ENCODE results near the gene ZBED3. TPM values are rescaled to one million over a fixed set of nuclear protein-coding genes. Genes with fewer than 3 reads are reported as not detected.
"Not testable (repeated sequence)": the region's sequence is repeated elsewhere in the genome, so short reads cannot be mapped to it uniquely, and the experiment has no call there.

The ZBED3 gene, protein sequence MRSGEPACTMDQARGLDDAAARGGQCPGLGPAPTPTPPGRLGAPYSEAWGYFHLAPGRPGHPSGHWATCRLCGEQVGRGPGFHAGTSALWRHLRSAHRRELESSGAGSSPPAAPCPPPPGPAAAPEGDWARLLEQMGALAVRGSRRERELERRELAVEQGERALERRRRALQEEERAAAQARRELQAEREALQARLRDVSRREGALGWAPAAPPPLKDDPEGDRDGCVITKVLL
- total RNA-seq: 10 to 100 TPM in 1 of 2 experiments, 1 to 10 TPM in 1; 8.4 to 10.5 TPM
- 1 to 10 TPM; 2.6 to 8.9 (median 4.6) TPM for polyA plus RNA-seq
- 0.49 to 3.2 (median 1.4) reads per million in 6 experiments for total RNA-seq

DNA sequence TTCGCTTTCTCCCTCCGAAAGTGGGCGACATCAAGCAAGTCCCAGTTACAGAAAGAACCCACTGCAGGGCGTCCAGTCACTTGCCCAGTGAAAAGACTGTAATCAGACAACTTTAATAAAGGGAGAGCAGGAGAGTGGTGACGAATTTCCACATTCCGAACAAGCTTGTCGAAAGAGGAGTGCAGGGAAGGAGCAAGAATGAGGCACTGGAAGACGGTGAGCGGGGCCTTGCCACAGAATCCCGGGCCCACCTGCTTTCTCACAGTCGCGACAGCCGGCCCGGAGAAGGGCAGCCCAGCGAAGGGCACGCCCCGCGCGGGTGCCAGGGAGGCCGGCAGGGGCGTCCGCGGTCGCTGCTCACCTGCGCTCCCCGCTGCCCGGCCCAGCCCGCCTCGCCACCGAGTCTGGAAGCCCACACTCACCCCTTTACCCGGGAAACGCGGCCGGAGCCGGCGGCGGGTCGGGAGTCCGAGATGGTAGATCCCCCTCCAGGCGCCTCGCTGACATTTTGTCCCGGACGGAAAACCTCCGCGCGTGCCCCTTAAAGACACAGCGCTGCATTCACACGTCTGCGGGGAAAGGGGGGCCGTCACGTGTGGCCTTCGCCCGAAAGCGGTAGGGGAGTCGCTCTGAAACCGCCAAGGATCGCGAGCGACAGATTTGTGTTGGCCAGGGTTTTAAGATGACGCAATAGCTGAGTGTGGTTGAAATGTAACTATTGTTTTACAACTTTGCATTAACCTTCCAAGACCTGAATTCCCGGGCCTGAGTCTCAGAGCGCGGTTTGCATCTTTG is at the start of gene ZBED3:
ZBED3 (minus strand) TSS at position 597 of the 795 bp plus-strand sequence. CDS start 9,407 bp downstream, outside the sequence.
- Mint-ChIP-seq H3K36me3 (peaks cover 0 to 11% (median 10%) of the 10 kb centered on the region in 3 donors), H3K4me1 (peaks cover 10 to 32% (median 21%) of the 10 kb centered on the region in 4 donors), H3K9me3 (peaks cover 0 to 9% (median 0%) of the 10 kb centered on the region in 9 donors), H3K27me3 (peaks cover 0 to 5% (median 0%) of the 10 kb centered on the region in 5 donors), H3K4me3 (peak within 1 kb of the TSS; percentile 85 to 98 (median 96)), H3K27ac (peak within 1 kb of the TSS; percentile 79 to 97 (median 95))
- ATAC-seq (peak; percentile 85 to 90), DNase-seq (peak; percentile 39 to 78 (median 72))
- POLR2A ChIA-PET: interaction anchor here (0.8 to 3.1 kb wide), 2 partner anchors 10 to 56 kb away, joined by 3 to 17 read pairs; partner anchors contain the start of gene AGGF1

DNA sequence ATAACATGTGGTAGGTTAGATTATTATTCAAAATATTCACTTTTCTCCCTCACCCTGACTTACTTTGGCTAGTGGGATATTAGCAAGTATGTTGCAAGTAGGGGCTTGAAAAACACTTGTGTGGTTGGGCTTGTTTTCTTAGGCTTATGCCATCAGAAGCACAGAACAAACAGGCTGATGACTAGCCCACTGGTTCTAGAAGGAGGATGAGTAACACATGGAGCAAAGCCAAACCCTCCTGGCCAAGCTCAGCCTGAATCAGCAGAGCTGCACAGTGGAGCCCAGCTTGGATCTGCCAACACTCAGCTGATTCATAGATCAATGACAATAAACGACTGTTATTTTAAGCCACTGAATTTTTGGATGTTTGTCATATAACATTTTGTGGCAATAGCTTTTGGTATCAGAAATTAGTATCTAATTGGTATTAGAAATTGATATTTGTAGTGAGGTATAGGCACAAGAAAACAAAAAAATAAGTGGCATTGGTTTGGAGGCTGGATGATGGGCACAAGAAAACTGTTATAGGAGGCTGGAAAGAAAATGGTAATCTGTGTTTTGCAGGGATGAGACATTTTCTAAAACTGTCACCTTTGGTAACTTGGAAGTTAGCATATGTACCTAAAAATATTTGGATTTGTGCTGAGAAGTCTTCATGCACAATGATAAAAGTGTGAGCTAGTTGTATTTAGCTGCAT is 46.1 kb upstream of the ZBED3 start:
- no peaks in the 10 kb centered on the region for H3K9me3 Mint-ChIP-seq
- peaks cover 0 to 3% (median 0%) of the 10 kb centered on the region in 3 donors for H3K36me3 Mint-ChIP-seq
- peaks cover 0 to 4% (median 0%) of the 10 kb centered on the region in 5 donors for H3K27me3 Mint-ChIP-seq
- H3K4me1 Mint-ChIP-seq: no peaks in the 10 kb centered on the region
- H3K4me3 Mint-ChIP-seq: no peak overlapping the region
- DNase-seq (no peak), ATAC-seq (no peak)
- POLR2A ChIA-PET: no interaction called here
- no peak overlapping the region for H3K27ac Mint-ChIP-seq

DNA sequence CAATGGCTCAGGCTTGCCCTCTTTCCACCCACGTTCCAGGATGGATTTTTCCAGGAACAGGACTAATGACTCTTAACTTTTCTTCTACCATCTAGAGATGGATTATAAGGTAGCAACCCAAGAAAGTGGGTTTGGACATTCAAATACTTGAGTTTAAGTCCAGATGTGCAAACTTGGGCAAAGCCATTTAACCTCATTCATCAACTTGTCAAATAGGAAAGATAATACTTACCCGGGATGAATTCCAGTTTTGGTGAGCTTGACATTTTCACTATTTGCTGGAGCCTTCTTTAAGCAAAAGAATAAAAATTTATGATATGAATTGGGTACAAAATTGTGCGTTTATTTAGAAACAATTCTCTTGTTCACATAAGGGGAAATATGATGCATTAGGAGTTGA is 44.3 kb upstream of the ZBED3 start:
- ATAC-seq (no peak), DNase-seq (no peak)
- POLR2A ChIA-PET: no interaction called here
- no peak overlapping the region for H3K4me3 Mint-ChIP-seq
- H3K9me3 Mint-ChIP-seq: peaks cover 0 to 2% (median 0%) of the 10 kb centered on the region in 9 donors
- peaks cover 0 to 7% (median 3%) of the 10 kb centered on the region in 3 donors for H3K36me3 Mint-ChIP-seq
- peaks cover 0 to 4% (median 0%) of the 10 kb centered on the region in 5 donors for H3K27me3 Mint-ChIP-seq
- no peaks in the 10 kb centered on the region for H3K4me1 Mint-ChIP-seq
- H3K27ac Mint-ChIP-seq: no peak overlapping the region

DNA sequence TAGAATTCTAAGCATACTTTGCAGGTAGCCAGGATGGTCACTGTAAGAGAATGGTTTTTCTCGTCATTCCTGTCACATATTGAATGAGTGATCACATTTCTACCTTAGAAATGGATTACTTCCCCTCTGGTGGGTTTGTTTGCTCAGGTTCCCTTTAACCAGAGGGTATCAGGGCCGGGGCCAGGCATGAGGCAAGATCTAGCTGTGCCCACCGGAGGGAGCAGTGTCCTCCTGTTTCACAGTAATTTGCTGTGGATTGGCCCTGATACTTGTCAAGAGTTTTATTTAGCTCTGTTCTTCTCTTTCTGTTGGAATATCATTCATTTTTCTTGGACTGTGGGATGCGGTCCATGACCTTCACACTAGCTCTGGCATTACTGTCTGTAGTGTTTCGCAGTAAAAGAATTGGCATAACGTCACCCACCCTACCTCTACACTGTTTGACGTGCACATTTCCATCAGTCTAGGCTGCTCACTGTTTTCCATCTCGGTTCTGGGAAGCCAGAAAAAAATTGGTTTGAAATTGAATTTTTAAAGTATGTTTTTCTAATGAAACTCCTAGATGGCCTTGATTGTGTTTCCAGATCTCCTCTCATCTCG is 42.4 kb upstream of the ZBED3 start:
- no peak overlapping the region for H3K4me3 Mint-ChIP-seq
- peak in 1 of 2 donors; percentile 46 for ATAC-seq
- DNase-seq: peak in 2 of 10 donors; percentile 3 to 14
- peaks cover 0 to 3% (median 0%) of the 10 kb centered on the region in 5 donors for H3K27me3 Mint-ChIP-seq
- H3K27ac Mint-ChIP-seq: peak overlapping the region in 1 of 10 donors; percentile 44
- POLR2A ChIA-PET: no interaction called here
- peaks cover 0 to 2% (median 0%) of the 10 kb centered on the region in 9 donors for H3K9me3 Mint-ChIP-seq
- H3K4me1 Mint-ChIP-seq: no peaks in the 10 kb centered on the region
- H3K36me3 Mint-ChIP-seq: peaks cover 0 to 12% (median 3%) of the 10 kb centered on the region in 3 donors

DNA sequence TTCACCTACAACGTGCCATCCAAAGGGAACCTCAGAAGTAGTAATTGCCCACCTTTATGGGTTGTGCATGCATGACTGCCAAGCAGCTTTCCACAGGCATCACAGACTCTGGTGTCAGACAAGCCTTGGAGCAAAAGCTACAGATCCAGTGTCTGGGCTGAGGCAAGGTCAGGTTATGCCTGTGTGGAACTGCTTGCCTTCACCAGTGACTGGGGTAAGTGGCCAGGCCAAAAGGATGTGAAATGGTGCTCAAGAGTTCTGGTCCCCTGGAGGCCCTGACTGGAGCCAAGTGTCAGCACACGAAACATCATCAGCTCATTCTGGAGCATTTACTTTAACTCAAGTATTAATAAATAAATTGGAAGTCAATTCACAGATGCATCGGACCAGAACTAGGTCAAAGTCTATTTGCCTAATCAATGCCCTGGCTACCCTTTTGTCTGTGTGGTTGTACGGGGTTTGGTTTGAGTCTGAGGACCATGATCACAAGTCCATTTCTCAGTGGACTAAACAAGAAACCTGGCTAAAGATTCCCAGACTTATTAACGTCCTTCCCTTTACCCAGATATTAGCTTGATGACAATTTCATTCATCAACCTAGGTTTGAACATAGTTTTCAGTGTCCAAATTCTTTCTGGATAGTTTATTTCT is 41.5 kb upstream of the ZBED3 start:
- no peaks in the 10 kb centered on the region for H3K4me1 Mint-ChIP-seq
- ATAC-seq (no peak), DNase-seq (no peak)
- H3K27ac Mint-ChIP-seq: peak overlapping the region in 1 of 10 donors; percentile 57
- POLR2A ChIA-PET: no interaction called here
- no peak overlapping the region for H3K4me3 Mint-ChIP-seq
- peaks cover 0 to 18% (median 0%) of the 10 kb centered on the region in 3 donors for H3K36me3 Mint-ChIP-seq
- no peaks in the 10 kb centered on the region for H3K27me3 Mint-ChIP-seq
- H3K9me3 Mint-ChIP-seq: peaks cover 0 to 4% (median 0%) of the 10 kb centered on the region in 9 donors

GRCh38 chr5:77123057-77123456 is 36.0 kb upstream of the ZBED3 start:
- H3K4me1 Mint-ChIP-seq: no peaks in the 10 kb centered on the region

GRCh38 chr5:77120706-77121105 is 33.6 kb upstream of the ZBED3 start:
- H3K27me3 Mint-ChIP-seq: peaks cover 0 to 4% (median 0%) of the 10 kb centered on the region in 5 donors
- peaks cover 0 to 4% (median 0%) of the 10 kb centered on the region in 9 donors for H3K9me3 Mint-ChIP-seq
- ATAC-seq (no peak), DNase-seq (no peak)
- no peak overlapping the region for H3K27ac Mint-ChIP-seq
- H3K4me1 Mint-ChIP-seq: no peaks in the 10 kb centered on the region
- POLR2A ChIA-PET: no interaction called here
- no peak overlapping the region for H3K4me3 Mint-ChIP-seq
- peaks cover 0 to 38% (median 6%) of the 10 kb centered on the region in 3 donors for H3K36me3 Mint-ChIP-seq

More at GRCh38 chr5:77123057-77123456, 36.0 kb upstream of the ZBED3 start:
- ATAC-seq: no peak
- POLR2A ChIA-PET: no interaction called here
- Mint-ChIP-seq H3K27ac (no peak overlapping the region), H3K36me3 (peaks cover 0 to 47% (median 6%) of the 10 kb centered on the region in 3 donors), H3K27me3 (no peaks in the 10 kb centered on the region), H3K9me3 (peaks cover 0 to 4% (median 0%) of the 10 kb centered on the region in 9 donors), H3K4me3 (no peak overlapping the region)
- DNase-seq: no peak

DNA sequence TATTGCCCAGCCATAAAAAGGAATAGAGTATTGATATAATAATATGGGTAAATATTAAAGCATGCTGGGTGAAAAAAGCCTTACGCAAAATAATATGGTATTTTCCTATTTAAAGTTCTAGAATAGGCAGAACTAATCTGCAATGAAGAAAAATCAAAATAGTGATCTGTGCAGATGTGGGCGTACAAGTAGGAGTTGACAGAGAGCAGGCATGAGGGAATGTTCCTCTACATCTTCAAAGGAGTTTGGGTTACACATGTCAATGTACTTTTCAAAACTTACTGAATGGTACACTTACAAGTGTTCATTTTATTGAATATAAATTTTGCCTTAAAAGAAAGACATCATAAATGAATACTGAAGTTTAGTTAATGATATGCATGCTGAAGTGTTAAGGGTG is 33.0 kb upstream of the ZBED3 start:
- Mint-ChIP-seq H3K4me1 (no peaks in the 10 kb centered on the region), H3K9me3 (peaks cover 0 to 4% (median 0%) of the 10 kb centered on the region in 9 donors), H3K36me3 (peaks cover 0 to 35% (median 6%) of the 10 kb centered on the region in 3 donors), H3K4me3 (no peak overlapping the region), H3K27ac (no peak overlapping the region), H3K27me3 (peaks cover 0 to 4% (median 0%) of the 10 kb centered on the region in 5 donors)
- POLR2A ChIA-PET: no interaction called here
- DNase-seq (no peak), ATAC-seq (no peak)

DNA sequence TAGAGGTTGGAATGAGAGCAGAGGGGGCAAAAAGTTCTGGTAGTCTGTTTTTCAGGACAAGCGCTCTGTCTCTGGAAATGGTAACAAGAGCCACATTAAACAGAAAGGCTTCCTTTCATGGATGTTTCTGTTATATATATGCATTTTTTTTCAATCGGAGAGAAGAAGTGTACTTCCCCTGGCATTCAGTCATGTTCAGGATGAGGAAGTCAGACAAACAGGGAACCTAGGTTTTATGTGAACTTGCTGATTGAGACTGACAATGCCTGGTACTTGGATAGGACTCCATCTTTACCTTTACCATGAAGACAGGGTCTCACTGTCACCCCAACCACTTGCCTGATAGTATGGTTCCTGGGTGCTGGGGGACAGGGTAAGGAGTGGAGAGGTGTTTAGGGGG is 30.1 kb upstream of the ZBED3 start:
- peaks cover 4 to 27% (median 6%) of the 10 kb centered on the region in 3 donors for H3K36me3 Mint-ChIP-seq
- peak overlapping the region in 1 of 10 donors; percentile 13 for H3K27ac Mint-ChIP-seq
- no peak overlapping the region for H3K4me3 Mint-ChIP-seq
- no peak for DNase-seq
- H3K4me1 Mint-ChIP-seq: no peaks in the 10 kb centered on the region
- no peak for ATAC-seq
- H3K9me3 Mint-ChIP-seq: peaks cover 0 to 15% (median 4%) of the 10 kb centered on the region in 9 donors
- H3K27me3 Mint-ChIP-seq: peaks cover 0 to 4% (median 0%) of the 10 kb centered on the region in 5 donors
- POLR2A ChIA-PET: no interaction called here

DNA sequence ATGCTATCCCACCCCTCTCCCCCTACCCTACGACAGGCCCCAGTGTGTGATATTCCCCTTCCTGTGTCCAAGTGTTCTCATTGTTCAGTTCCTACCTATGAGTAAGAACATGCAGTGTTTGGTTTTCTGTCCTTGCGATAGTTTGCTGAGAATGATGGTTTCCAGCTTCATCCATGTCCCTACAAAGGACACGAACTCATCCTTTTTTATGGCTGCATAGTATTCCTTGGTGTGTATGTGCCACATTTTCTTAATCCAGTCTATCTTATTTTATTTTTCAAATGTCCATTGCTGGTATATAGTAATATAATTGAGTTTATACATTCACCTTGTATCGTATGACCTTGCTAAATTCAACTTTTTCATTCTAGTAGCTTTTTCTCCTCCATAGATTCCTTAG is 19.9 kb upstream of the ZBED3 start:
- H3K9me3 Mint-ChIP-seq, H3K27me3 Mint-ChIP-seq, H3K4me1 Mint-ChIP-seq, ATAC-seq, POLR2A ChIA-PET, H3K4me3 Mint-ChIP-seq, DNase-seq, H3K27ac Mint-ChIP-seq: not testable (repeated sequence)
- peaks cover 0 to 30% (median 0%) of the 10 kb centered on the region in 3 donors for H3K36me3 Mint-ChIP-seq

DNA sequence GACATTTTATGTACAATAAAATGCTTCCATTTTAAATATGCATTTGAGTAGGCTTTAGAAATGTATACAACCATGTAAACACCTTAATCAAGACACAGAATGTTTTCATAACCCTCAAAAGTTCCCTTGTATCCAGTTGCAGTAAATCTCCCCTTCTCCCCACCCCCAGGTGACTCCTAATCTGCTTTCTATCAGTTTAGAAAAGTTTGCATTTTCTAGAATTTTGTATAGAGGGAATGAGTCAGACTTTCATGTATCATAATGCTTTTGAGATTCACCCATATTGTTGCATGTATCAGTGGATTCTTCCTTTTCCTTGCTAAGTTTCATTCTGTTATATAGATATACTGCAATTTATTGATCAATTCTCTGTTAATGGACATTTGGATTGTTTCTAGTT is 17.7 kb upstream of the ZBED3 start:
- DNase-seq: no peak
- Mint-ChIP-seq H3K27me3 (no peaks in the 10 kb centered on the region), H3K9me3 (peaks cover 0 to 6% (median 0%) of the 10 kb centered on the region in 9 donors), H3K4me3 (no peak overlapping the region), H3K4me1 (peaks cover 0 to 1% (median 0%) of the 10 kb centered on the region in 4 donors), H3K27ac (no peak overlapping the region), H3K36me3 (peaks cover 0 to 28% (median 0%) of the 10 kb centered on the region in 3 donors)
- POLR2A ChIA-PET: no interaction called here
- ATAC-seq: no peak
